NB4 (cell line): ENCODE results near the gene LRRC4C.

Source experiments
- MAX ChIP-seq: IDR thresholded peaks from 2 replicates; pipeline ENCODE4 v1.6.1; 2011; ENCODE audit warnings: low read depth, low read length
- POLR2A ChIP-seq: IDR thresholded peaks from 2 replicates; pipeline ENCODE4 v1.6.1; 2011; ENCODE audit warnings: mild to moderate bottlenecking; ENCODE audit not compliant: insufficient read length; ENCODE audit errors: extremely low read depth

GRCh38 chr11:40754297-40754696 is 705.2 kb downstream of the LRRC4C start:
- no peak for TF ChIP-seq POLR2A
- TF ChIP-seq MAX, result no peak
